ENCODE results near the gene PTPRC.

The PTPRC gene

DNA sequence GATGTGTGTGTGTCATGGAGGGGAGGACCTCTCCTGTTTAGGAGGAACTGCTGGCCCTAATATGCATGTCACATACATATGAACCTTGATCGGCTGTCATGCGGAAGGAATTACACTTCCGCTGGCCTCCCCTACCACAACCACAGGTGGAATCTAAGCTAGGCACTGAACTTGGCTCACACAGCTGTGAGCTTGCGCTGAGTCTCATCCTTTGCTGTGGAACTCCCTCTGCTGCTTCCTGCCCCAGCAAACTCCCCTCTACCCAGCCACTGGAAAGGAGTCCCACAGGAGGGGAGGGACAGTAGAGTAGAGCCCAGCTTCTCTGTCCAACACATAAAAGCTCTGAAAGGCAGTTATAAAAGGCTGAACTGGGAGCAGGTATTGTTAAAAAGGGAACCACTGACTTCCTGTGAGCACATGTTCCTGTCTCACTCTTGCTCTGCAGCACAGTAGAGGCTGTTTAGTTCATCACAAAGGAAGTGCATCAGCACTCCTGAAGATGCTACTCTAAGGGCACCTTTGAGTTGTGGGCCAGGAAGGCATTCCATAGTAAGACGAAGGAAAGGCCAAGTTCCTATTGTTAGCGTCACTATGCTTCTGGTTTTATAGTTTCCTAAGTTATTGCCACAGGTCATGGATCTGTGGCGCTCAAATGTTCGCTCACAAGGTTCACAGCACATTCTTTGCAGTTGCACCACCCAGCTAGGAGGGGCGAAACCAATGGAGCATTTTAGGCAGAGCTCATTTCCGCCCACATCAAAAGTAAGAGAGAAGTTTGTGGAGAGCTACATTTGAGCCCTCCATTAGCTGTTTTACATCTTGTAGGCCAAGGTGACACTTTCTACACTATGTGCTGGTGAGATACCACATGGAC, 17.7 kb upstream of the PTPRC start:
- in situ Hi-C loops (cut with MboI; ENCODE audit: low sequenced_read_pairs): no loop called here

DNA sequence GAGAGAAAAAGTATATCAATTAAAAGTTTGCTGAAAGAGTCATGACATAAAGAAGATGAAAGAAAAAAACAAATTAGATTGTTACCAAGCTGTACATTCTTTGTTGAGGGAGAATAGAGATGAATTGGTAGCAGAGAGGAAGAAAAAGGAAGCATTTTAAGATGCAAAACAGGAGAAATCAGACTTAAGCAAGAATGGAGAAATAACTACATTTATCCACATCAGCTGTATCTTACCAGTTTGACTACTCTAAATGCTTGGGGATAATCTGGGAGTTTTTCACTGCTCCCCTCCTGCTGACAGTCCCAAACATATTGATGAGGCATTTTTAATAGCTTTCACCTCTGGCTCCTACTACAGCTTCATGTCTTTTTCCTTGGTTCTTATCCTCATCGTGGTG, 16.8 kb upstream of the PTPRC start:
- in situ Hi-C loops (cut with MboI; ENCODE audit: low sequenced_read_pairs): no loop called here

DNA sequence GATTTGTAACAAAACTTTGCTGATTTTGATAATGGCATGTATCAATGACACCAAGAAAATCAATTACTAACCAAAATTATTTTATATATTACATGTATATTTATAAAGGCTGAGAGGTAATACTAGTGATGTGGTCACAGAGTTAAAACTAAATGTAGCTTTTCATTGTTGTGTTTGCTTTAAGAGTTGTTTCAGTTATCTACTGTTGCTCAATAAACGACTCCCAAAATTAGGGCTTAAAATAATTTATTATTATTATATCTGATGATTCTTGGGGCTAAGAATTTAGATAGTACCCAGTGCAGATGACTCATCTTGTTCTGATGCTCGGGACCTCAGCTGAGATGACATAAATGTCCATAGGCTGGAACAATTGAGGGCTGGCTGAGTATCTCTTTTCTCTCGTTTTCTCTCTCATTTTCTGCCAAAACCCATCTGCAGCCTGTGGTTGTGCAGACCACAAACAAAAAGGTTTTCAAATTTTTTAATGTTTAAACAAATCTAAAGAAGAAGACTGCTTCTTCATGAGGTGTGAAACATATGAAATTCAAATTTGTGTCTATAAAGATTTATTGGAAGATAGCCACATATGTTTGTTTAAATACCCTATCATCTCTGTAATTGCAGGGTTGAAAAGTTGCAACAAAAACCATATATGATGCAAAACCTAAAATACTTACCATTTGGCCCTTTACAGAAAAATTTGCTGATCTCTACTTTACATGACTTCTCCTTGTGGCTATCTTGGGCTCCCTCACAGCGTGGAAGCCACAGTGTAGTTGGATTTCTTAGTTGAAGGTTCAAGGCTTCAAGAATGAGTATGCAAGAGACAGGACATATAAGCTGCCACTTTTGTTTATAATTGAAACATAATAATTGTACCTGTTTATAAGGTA, 14.8 kb upstream of the PTPRC start:
- in situ Hi-C loops (cut with MboI; ENCODE audit: low sequenced_read_pairs): no loop called here

DNA sequence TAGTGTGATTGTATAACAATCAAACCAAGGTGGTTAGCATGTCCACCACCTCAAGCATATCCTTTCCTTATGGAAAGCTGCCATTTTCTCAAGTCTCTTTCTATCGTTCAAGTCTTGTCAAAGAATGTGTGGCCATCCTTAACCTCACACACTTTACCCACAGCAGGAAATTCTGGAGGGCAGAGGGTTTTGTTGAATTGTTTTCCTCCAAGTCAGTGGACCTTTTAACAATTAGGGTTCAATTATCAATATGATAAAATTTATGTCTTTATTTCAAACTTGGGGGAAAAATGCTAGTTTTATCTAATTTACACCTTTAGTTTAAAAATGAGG, 14.2 kb upstream of the PTPRC start:
- in situ Hi-C loops (cut with MboI; ENCODE audit: low sequenced_read_pairs): no loop called here

DNA sequence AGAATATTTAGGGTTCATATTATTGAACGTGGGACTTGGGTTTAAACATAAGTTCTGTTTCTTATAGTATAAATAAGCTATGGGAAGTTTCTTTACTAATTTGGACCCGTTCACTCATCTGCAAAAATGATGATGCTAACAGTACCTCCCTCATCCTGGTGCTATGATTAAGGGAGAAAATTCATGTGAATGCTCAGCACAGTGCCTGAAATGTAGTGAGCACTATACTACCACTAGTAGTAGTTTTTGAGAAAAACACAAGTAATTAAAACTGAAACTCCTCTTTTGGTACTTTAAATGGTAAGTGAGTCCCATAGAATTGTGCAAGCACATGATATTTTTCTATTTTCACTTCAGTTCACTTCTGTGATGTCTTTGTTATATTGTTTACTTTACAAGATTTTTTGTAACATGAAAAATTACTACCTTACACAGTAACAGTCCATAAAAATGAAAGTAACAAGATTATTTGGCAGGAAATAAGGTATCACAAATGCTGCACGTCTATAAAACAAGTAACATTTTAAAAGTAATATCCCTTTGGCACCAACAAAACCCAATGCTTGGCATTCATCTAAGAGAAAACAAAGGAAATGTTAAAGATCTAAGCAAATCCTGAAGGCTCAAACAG, 11.3 kb upstream of the PTPRC start:
- in situ Hi-C loops (cut with MboI; ENCODE audit: low sequenced_read_pairs): no loop called here

DNA sequence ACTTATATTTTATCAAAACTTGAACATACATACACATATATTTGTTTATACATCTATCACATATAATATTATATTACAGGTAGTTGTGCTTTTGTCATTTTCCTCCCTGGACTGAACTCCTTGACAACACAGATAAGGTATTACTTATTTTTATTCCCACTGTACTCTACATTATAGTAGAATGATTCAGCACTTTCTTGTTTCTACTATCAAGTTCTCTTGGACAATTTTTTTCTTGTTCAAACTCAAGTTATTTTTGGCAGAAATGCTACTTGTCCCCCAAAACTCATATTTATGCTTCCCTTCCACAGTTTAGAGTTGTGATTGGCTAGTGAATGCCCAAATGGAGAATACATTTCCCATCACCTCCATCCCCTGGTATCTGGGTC, 10.8 kb upstream of the PTPRC start:
- in situ Hi-C loops (cut with MboI; ENCODE audit: low sequenced_read_pairs): no loop called here

DNA sequence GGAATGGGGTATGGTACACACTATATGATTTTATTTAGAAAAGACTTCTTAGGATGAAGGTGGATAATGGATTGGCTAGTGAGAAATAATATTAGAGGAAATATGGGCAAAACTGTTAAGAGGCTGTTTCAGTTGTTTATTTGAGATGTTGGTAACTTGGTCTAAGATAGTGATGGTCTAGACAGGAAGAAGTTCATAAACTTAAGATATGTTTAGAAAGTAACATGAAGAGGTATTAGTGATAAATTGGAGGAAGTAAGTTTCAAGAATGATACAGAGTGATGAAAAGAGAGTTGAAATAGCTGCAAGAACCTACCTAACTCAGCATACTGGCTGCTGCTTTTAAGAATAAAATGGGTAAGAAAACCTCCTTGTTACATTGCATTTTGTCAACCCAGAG, 9.2 kb upstream of the PTPRC start:
- in situ Hi-C loops (cut with MboI; ENCODE audit: low sequenced_read_pairs): no loop called here

DNA sequence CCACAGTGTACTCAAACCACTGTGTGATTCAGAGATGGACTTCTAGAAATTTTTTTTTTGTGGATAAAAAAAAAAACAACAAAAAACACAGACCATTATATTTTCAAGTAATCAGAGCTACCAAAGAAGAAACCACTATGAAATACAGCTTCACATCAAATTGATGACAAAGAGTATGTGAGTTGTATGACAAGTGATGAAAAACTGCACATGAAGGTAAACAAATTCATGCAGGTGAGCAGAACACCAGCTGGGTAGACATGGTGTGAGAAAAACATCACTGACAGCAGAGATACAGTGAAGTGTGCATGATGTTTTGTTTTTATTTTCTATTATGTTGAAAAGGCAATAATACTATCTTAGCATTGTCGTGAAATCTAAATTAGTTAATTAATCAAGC, 8.0 kb upstream of the PTPRC start:
- in situ Hi-C loops (cut with MboI; ENCODE audit: low sequenced_read_pairs): no loop called here

DNA sequence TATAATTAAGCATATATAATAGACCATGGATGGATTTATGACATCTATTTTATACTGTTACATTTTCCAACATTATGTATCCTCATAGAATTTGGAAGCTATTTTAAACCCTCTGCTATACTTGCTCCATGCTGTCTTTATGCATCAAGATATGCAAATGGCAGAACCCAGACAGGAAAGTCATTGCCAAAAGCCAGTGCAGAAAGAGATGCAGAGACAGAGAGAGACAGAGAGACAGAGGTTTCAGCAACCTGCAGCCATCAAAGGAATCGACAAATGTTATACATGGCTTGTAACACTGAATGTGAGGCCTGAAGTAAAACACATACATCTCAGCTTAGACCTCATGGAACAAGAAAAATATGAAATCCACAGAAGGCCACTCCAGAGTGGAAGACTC, 7.5 kb upstream of the PTPRC start:
- in situ Hi-C loops (cut with MboI; ENCODE audit: low sequenced_read_pairs): no loop called here

DNA sequence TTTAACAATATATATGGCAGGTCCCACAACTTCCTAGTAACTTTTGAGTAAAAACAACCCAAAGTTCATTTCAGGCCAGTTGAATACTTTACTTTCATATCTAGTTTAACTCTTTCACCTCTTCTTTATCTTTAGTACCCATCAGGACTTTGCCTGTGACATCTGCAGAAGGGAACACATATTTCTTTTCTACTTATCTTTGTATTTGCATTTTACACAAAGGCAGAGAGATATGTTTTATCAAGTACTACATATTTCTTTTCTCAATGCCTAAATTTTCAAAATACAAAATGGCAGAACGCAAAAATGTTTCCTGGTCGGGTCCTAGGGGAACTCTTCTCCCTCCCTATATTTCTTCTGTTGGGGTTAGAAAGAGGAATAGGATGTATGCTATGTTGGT, 6.8 kb upstream of the PTPRC start:
- in situ Hi-C loops (cut with MboI; ENCODE audit: low sequenced_read_pairs): no loop called here

DNA sequence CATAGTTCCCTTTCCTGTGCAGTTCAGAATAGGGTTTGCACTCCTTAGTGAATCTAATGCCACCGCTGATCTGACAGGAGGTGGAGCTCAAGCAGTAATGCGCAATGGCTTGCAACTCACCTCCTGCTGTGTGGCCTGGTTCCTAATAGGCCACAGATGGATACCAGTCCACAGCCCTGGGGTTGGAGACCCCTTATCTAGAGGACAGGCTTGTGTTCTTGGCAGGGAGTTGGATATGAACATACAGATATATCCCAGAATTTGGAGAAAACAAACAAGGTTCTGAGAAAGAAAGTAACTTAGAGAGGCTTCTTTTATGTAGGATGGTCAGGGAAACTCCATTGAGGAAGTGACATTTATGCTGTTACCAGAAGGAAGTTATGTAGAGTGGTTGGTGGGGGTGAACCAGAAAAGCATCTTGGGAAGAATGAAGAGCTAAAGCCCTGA, 5.1 kb upstream of the PTPRC start:
- in situ Hi-C loops (cut with MboI; ENCODE audit: low sequenced_read_pairs): no loop called here

DNA sequence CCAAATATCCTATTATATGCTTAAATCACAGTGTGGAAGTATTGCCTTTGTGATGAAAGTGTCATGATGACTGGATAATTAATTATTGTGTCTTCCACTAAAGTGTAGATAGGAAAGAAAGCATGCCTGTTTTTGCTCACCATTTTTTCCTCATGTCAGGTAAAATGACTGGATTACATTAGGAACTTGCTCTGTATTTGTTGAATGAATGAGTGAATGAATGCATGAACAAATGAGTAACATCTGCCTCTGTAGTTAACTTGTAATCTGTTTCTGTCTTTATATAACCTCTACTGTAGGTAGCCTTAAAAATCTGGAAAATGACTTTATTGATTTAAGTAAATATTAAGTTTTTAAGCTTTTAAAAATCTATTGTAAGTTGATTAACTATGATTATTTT, 2.9 kb upstream of the PTPRC start:
- in situ Hi-C loops (cut with MboI; ENCODE audit: low sequenced_read_pairs): no loop called here

DNA sequence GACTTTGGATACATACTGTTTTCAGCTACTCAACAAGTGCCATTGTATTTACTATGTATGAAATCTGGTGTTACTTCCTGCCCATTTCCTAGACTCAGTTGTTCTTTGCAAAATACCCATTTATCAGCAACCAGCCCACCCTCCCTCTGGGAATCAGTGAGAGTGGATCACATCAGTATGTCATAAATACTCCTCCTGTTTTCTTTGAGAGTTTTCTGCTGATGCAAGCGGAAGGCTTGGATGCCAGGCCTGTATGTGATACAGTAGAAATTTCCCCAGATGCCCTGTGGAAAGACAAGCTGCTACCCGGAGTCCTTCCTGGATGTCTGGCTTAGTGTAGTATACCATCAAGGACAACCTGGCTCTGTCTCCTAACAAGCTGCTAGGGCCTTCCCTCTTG, 2.4 kb upstream of the PTPRC start:
- in situ Hi-C loops (cut with MboI; ENCODE audit: low sequenced_read_pairs): no loop called here

DNA sequence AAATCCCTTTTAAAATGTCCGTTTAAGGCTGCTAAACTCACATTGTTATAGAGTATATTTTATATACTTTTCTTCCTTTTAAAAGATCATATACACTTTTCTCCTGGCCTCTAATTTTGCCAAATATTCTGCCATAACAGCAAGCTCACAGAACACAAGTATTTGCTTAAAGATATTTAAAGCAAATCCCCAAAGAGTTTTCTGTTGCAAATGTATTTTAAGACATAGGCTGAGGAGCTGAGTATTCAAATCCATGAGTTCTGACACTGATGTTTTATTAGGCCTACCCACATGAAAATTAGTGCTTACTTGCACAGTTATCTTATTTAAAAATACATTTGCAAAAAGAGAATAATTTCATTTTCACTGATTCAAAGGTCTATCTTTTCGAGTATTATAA, 1.7 kb upstream of the PTPRC start:
- in situ Hi-C loops (cut with MboI; ENCODE audit: low sequenced_read_pairs): no loop called here

DNA sequence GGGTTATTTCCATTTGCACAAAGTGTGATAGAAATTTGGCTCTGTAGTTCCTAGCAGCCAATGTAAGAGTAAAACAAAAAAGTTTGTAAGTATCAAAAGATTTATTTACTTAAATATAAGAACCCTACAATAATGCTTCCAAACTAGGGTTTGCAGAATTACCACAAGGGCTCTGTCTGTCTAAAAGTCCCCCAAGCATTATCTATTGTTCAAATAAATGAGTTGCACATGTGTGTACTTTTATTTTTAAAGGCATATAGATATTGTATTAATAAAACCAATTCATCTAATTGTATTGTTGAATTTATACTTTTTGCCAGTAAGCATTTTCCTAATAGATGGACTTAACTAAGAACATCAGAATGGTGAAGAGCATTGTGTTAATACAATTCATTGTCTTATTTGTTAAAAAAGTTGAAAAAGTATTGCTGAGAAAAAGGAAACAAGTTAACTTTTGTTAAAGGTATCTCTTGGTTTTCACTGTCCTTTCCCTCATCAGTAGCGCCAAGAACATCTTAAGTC, 863 bp upstream of the PTPRC start:
- in situ Hi-C loops (cut with MboI; ENCODE audit: low sequenced_read_pairs): no loop called here

DNA sequence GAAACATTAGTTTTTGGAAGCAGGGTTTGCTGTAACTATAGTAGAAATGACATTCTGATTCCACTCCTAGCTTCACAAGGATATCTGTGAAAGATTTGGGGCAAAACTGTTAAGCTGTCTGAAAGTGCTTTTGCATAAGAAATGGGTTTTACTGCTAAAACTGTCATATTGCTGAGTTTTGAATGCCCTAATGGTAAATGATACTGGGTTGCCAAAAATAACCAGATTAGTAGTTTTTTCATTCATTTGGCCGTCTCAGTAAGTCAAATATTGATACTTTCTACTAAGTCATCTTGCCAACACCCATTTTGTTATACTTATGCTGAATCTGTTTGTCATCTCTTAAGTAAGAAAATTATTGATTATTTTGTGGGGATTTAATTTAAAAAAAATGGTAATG, 399 bp upstream of the PTPRC start:
- in situ Hi-C loops (cut with MboI; ENCODE audit: low sequenced_read_pairs): no loop called here

DNA sequence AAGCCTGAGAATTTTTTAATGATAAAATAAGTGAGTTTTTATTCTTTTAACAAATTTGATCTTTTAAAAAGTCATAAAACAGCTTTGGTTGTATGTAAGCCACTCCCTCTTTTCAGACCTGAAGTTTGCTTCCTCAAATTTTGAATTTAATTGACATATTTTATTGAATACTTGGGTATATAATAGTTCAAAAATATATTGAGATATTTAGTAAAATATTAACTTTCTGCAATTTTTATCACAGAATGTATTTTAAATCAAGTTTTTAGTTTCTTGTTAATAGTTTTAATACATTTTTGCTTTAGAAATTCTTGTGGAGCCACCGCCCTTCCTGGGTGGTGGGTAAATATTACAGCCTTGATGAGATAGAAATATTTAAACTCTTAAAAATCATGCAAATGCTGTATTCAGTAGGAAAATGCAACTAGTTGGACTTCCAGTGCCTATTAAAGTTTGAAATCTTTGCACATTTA, 867 bp downstream of the PTPRC start:
- in situ Hi-C loops (cut with MboI; ENCODE audit: low sequenced_read_pairs): no loop called here

DNA sequence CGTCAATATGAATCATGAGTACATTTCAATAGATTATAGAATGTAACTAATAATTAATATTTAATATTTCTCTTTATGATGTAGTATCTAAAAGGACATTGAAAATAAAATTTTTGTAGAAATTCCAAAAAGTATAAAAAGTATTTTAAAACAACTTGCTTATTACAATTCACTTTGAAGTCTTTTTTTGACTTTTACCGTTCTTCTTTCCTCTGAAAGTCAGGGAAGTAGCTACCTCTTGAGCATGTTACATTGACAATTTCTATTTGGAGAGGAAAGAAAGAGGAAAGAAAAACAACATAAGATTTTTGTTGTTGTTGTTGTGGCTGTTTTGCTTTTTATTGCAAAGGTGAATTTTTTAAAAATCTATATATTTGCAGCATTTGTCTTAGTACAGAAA, 1.3 kb downstream of the PTPRC start:
- in situ Hi-C loops (cut with MboI; ENCODE audit: low sequenced_read_pairs): no loop called here

DNA sequence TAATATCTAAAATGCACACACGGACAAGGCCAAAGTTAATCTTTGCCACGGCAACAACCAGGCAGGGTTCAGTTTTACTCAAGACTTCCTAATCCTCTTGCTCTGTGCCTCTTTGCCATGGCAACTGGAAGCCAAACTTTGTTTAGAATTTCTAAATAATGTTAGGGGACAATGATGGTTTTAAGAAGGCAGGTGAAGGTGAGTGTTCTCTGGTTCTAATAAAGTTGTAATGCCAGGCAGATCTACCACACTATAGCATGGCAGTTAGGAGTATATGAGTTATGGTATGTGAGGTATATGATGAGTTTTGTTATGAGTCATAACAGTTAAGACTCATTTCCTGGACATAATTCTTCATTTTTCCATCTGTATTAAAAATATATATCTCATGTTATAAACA, 2.7 kb downstream of the PTPRC start:
- in situ Hi-C loops (cut with MboI; ENCODE audit: low sequenced_read_pairs): no loop called here

DNA sequence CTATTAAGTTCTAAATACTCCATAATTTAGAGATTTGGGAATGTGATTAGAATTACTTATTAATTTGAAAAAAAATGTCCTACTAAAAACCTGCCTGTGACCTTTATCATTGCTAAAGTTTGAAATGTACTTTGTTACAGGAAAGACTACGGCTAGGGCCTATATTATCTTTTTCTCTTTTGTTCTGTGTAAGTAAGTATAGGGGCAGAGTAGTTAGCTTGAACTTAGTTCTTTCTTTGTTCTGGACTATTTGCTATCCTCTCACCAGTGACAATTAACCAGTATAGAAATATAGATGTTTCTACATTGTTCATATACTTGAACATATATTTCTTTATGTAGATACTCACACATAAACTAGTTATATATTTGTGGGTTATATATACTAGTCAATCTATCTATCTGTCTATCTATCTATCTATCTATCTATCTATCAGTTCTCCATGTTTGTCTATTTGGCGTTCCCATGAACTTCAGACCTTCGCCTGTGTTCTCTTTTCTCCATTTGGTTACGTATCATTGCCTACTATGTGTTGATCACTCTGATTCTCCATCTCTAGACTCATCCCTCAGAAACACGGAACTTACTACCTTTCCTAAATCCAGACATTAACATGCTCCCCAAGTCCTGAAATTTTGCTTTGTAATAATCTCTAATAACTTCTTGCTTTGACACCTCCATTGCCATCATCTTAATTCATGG, 3.3 kb downstream of the PTPRC start:
- in situ Hi-C loops (cut with MboI; ENCODE audit: low sequenced_read_pairs): no loop called here

DNA sequence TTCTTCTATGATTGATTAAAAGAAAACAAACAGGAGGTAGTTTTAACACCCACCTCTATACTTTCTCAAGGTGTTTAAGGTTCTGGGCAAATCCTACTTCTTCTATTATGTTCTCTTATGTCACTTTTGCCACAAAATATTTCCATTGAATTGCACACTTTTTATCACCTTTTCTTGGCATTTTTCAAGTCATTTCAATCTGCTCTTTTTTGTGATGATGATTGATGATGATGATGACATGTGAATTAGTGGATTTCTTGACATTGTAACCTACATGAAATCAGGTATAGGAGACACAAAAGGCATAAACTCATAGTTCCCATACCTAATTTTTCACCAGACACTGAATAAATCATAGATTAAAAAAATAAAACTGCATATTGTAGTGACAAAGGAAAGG, 4.1 kb downstream of the PTPRC start:
- in situ Hi-C loops (cut with MboI; ENCODE audit: low sequenced_read_pairs): no loop called here
